Lower lobe of right lung (tissue), 2 donors: ENCODE measurements around the gene DES. TPM values are rescaled to one million over a fixed set of nuclear protein-coding genes. Genes with fewer than 3 reads are reported as not detected.

ENCODE experiments used
- ATAC-seq, 2 donors: fragments of 200-7000 bp; cut with Tn5 transposase; one replicate each; pipeline ENCODE4 v1.9.1; 2020 to 2022; ENCODE audit warnings: mild to moderate bottlenecking in 2 of 2, moderate library complexity in 2 of 2
- DNase-seq: peaks from one replicate; pipeline ENCODE4 v3.0.0-alpha.2; 2020
- H3K27ac ChIP-seq: fragments of 200-600 bp; one replicate; pipeline ENCODE4 v1.8.0; 2022
- H3K27me3 ChIP-seq: fragments of 200-600 bp; one replicate; pipeline ENCODE4 v1.8.0; 2022; ENCODE audit warnings: low read depth
- H3K36me3 ChIP-seq: fragments of 200-600 bp; one replicate; pipeline ENCODE4 v1.8.0; 2022; ENCODE audit warnings: mild to moderate bottlenecking
- H3K4me1 ChIP-seq: fragments of 200-600 bp; one replicate; pipeline ENCODE4 v1.8.0; 2022
- H3K4me3 ChIP-seq: fragments of 200-600 bp; one replicate; pipeline ENCODE4 v1.8.0; 2022; ENCODE audit warnings: mild to moderate bottlenecking
- H3K9me3 ChIP-seq: fragments of 200-600 bp; one replicate; pipeline ENCODE4 v1.8.0; 2022
- intact Hi-C: fragments of 100-400 bp; cut with DNase I; formaldehyde crosslinking; loops from one replicate; pipeline ENCODE4 v1.11.0; 2022
- total RNA-seq: library from RNA; stranded (reverse); fragmentation: NEBNext Ultra II Directional; extraction: Animal tissue kit (Norgen Biotek cat#: 25700); gene quantifications from one replicate; pipeline ENCODE4 v1.2.1, GENCODE V29; 2021
- TF ChIP-seq, protein P1 (sequence below): fragments of 200-600 bp; IDR thresholded peaks from one replicate; pipeline ENCODE4 v1.8.0; 2022; ENCODE audit warnings: antibody characterized with exemption, mild to moderate bottlenecking
- donor health status: DM: no; HTN: yes; CAD: no; lungs with severe emphysema.

Gene DES
- total RNA-seq, 1 donor from 2014 or later, result 64.5 TPM

DNA sequence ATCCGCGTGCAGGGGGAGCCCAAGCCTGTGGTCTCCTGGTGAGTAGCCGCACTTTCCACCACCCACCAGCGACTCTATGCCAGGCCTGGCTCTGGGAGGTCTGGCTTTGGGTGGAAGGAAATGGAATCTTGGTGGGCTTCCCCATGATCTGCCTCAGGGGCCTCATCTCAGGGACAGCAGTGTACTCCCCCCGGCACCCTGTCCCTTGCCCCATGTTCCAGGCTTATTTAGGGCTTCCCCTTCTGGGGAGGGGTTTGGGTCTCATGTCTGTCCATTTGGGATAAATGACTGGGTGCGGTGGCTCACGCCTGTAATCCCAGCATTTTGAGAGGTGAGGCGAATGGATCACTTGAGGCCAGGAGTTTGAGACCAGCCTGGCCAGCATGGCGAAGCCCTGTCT is 44.2 kb downstream of the DES start:
- Histone ChIP-seq H3K27ac (no peak overlapping the region), H3K36me3 (no peaks in the 10 kb centered on the region), H3K27me3 (peaks cover 17% of the 10 kb centered on the region), H3K4me3 (no peak overlapping the region), H3K9me3 (no peaks in the 10 kb centered on the region), H3K4me1 (peaks cover 4% of the 10 kb centered on the region)
- DNase-seq (no peak), ATAC-seq (no peak)
- TF ChIP-seq, protein P1, sequence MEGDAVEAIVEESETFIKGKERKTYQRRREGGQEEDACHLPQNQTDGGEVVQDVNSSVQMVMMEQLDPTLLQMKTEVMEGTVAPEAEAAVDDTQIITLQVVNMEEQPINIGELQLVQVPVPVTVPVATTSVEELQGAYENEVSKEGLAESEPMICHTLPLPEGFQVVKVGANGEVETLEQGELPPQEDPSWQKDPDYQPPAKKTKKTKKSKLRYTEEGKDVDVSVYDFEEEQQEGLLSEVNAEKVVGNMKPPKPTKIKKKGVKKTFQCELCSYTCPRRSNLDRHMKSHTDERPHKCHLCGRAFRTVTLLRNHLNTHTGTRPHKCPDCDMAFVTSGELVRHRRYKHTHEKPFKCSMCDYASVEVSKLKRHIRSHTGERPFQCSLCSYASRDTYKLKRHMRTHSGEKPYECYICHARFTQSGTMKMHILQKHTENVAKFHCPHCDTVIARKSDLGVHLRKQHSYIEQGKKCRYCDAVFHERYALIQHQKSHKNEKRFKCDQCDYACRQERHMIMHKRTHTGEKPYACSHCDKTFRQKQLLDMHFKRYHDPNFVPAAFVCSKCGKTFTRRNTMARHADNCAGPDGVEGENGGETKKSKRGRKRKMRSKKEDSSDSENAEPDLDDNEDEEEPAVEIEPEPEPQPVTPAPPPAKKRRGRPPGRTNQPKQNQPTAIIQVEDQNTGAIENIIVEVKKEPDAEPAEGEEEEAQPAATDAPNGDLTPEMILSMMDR, result no peak
- intact Hi-C loops, result no loop called here

DNA sequence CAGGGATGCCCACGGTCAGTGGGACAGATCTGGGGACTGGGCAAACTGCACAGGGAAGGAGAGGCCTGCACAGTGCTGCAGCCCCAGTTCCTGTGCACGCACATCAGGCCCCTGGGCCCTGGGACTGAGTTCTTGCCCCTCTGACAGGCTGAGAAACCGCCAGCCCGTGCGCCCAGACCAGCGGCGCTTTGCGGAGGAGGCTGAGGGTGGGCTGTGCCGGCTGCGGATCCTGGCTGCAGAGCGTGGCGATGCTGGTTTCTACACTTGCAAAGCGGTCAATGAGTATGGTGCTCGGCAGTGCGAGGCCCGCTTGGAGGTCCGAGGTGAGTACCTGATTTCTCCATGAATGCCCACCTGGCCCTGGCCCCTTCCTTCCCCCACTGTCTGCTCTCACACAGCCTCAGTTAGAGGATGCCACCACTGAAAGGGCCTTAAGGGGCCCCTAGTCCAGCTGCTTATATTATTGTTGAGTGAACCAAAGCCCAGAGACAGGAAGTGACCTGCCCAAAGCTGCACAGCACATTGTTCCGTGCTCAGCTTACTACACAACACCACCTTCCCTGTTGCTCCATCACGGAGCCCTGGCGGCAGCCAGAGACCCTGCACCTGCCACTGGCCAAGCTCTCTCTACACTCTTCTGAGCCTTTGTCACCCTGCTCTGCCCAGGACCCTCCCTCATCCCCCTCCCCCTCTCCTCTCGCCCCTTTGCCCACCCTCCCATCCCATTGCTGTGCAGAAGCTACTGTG is 46.3 kb downstream of the DES start:
- no peak for ATAC-seq
- H3K9me3 ChIP-seq, result no peaks in the 10 kb centered on the region
- H3K4me1 ChIP-seq, result peaks cover 3% of the 10 kb centered on the region

DNA sequence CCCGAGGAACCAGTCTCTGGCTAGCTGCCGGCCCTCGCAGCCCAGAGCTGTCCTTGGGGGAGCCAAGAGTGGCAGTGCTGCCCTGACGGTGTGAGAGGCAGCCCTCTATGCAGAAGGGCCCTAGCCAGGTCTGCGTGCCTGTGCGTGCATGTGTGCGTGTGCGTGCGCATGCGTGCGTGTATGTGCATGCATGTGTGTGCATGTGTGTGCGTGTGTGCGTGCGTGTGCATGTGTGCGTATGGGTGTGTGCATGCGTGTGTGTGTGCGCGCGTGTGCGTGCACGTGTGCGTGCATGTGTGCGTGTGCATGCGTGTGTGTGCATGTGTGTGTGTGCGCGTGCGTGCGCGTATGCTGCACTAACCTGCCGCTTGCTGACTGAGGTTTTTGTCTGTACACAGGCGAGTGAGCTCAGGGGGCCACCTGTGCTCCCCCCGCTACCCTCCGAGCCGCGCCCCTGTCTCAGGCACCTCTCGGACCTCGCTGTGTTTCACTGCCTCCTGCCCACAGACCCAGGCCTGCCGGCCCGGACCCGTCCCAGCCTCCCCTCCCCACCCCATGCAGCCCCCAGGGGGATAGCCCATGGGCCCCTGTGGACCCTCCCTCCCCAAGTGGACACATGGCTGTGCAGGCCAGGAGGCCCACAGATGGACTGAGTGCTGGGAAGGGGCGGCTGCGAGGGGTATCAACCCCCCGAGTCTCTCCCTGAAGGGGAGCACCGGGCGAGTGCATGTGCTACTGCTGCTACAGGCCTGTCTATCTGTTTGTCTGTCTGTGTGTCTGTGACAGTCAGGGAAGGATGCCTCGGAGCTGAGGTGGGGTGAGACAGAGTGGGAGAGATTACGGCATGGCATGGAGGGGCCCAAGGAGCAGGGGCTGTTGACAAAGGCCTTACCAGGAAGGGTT is 47.7 kb downstream of the DES start:
- H3K36me3 ChIP-seq, result no peaks in the 10 kb centered on the region
- DNase-seq, result no peak
- no peak for ATAC-seq

More for the DNA sequence above, 46.3 kb downstream of the DES start:
- no peak overlapping the region for H3K4me3 ChIP-seq
- H3K27ac ChIP-seq, result no peak overlapping the region
- H3K27me3 ChIP-seq, result peaks cover 7% of the 10 kb centered on the region
- TF ChIP-seq, protein P1, result no peak
- intact Hi-C loops, result no loop called here
- no peaks in the 10 kb centered on the region for H3K36me3 ChIP-seq
- no peak for DNase-seq

DNA sequence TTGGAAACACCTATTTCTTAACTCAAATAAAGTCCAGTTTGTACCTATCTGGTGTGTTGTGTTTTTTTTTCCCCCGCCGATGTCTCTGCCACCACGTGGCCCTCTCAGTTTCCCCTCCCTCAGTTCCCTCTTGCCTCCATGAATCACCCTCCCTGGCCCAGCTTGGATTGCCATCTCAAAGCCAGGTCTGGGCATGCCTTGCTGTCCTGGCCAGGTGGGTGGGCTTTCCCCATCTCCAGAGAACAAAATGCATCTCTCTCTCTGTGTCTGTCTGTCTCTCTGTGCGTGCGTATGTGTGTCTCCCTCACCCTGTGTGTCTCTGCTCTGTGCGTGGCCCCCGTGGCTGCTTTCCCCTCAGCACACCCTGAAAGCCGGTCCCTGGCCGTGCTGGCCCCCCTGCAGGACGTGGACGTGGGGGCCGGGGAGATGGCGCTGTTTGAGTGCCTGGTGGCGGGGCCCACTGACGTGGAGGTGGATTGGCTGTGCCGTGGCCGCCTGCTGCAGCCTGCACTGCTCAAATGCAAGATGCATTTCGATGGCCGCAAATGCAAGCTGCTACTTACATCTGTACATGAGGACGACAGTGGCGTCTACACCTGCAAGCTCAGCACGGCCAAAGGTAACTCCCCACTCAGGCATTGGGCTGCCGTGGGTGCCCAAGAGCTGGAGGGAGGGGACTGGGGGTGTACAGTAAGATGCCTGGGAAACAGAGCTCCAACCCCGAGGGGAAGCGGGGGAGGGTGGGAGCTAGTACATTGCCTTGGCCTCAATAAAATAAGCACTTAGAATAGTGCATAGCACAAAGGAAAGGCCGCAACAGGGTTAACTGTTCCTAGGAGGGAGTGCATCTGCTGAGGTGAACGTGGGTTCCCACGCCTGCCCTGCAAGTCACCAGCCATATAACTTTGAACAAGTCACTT is 48.9 kb downstream of the DES start:
- Histone ChIP-seq H3K9me3 (no peaks in the 10 kb centered on the region), H3K4me1 (no peaks in the 10 kb centered on the region), H3K4me3 (no peak overlapping the region), H3K27ac (no peak overlapping the region), H3K27me3 (no peaks in the 10 kb centered on the region), H3K36me3 (no peaks in the 10 kb centered on the region)
- intact Hi-C loops, result no loop called here
- TF ChIP-seq, protein P1, result no peak
- ATAC-seq, result no peak
- no peak for DNase-seq

More for the DNA sequence above, 47.7 kb downstream of the DES start:
- Histone ChIP-seq H3K27me3 (no peaks in the 10 kb centered on the region), H3K4me1 (no peaks in the 10 kb centered on the region), H3K4me3 (no peak overlapping the region), H3K9me3 (no peaks in the 10 kb centered on the region), H3K27ac (no peak overlapping the region)
- intact Hi-C loops, result no loop called here
- TF ChIP-seq, protein P1, result no peak

DNA sequence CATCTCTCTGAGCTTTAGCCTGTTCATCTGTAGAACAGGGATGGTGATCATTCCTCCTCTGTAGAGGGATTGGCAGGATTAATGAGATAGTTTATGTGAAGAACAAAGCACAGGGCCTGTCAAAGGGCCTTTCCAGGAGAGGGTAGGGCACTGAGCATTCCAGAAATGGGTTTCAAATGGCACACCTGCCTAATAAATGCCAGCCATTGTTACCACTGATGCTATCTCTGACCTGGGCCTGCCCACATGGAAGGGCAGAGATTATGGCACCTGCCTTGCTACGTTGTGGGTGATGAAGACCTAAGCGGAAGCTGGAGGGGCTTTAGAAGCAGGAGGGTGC is 49.5 kb downstream of the DES start:
- peaks cover 3% of the 10 kb centered on the region for H3K27me3 ChIP-seq
- no peaks in the 10 kb centered on the region for H3K36me3 ChIP-seq
- no peaks in the 10 kb centered on the region for H3K4me1 ChIP-seq
- TF ChIP-seq, protein P1, result no peak
- no peaks in the 10 kb centered on the region for H3K9me3 ChIP-seq
- no peak overlapping the region for H3K27ac ChIP-seq
- H3K4me3 ChIP-seq, result no peak overlapping the region
- intact Hi-C loops, result no loop called here
- no peak for ATAC-seq
- no peak for DNase-seq
